NCI-H146 treated with DMSO at 0.1 percent for 48 hours (cell line): Measurements from ENCODE around the gene PDC.
"Not testable (repeated sequence)": the region's sequence is repeated elsewhere in the genome, so short reads cannot be mapped to it uniquely, and the experiment has no call there.

Source experiments
- DNase-seq: peaks from one replicate; lab custom pipeline; 2025; ENCODE audit not compliant: unreplicated experiment; lab: John Stamatoyannopoulos, UW

The PDC gene

DNA sequence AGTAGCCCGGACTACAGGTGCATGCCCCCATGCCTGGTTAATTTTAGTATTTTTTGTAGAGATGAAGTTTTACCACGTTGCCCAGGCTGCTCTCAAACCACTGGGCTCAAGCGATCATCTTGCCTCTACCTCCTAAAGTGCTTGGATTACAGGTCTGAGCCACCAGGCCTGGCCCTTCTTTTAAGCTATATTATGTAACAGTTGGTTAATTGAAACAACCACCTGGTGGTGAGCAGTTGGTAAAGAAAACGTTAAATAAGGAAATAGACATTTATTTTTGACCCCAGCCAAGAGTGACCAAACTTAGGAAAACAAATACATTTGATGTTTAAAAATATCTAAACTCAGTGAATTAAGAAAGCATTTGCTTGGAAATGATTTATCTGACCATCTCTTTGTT lies 12.1 kb upstream of the PDC start:
- no peak for DNase-seq

- DNase-seq: no peak
Observed at GRCh38 chr1:186465946-186466345, 5.0 kb upstream of the PDC start.

DNA sequence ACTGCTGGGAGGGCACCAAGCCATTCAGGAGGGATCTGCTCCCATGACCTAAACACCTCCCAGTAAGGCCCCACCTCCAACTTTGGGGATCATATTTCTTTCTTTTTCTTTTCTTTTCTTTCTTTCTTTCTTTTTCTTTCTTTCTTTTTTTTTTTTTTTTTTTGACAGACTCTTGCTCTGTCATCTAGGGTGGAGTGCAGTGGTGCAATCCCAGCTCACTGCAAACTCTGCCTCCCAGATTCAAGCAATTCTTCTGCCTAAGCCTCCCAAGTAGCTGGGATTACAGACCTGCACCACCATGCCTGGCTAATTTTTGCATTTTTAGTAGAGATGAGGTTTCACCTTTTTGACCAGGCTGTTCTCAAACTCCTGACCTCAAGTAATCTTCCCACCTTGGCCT lies 4.6 kb upstream of the PDC start:
- not testable (repeated sequence) for DNase-seq

DNA sequence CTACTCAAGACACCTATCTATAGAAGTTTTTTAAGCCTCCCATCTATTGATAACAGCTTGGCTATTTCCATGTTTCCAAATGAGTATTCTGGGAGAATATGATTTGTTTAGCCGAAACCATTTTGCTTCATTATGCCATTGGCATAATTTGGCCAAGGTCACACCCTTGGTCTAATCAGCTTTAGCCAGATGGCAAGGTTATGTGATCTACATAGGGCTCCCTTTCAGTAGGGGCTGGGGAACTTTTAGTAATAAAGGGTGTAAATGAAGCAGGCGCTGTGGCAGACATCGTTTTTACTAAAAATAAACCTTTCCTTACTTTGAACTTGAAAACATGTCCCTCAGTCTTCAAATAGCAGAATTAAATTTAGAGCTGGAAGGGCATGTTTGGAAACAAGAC lies 3.0 kb upstream of the PDC start:
- DNase-seq: no peak

DNA sequence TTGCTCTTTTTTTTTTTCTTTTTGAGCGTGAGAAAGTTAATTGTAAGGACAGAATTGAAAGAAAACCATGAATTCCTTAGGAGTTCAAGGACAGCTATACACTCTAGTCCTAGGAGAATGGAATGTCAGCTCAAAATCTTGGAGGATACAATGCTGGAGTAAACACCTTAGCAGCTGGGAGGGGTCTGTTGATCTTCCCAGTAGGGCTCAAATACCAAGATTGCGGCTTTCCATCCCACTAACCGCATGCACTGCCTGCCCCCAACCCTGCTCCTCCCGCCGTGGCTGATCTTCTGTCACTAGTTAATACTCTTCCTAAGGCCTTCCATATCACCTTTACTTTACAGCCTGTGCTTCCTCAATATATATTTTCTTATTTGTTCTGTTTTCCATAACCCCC lies 2.6 kb upstream of the PDC start:
- DNase-seq: no peak

DNA sequence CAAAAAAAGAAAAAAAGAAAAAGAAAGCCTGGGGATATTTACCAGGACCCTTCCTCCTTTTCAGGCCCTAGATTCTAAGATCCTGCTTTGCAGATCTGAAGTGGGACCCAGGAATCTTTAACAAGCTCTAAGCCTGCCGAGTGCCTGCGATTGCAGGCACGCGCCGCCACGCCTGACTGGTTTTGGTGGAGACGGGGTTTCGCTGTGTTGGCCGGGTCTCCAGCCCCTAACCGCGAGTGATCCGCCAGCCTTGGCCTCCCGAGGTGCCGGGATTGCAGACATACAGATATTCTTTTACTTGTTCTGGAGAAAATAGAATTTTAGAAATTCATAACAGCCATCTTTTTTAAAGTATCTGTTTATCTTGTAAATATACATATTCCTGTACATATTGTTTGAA lies 1.8 kb downstream of the PDC start:
- DNase-seq: not testable (repeated sequence)

GRCh38 chr1:186456729-186457255 lies 4.1 kb downstream of the PDC start:
- no peak for DNase-seq

GRCh38 chr1:186454981-186455380 lies 5.9 kb downstream of the PDC start:
- DNase-seq: no peak

DNA sequence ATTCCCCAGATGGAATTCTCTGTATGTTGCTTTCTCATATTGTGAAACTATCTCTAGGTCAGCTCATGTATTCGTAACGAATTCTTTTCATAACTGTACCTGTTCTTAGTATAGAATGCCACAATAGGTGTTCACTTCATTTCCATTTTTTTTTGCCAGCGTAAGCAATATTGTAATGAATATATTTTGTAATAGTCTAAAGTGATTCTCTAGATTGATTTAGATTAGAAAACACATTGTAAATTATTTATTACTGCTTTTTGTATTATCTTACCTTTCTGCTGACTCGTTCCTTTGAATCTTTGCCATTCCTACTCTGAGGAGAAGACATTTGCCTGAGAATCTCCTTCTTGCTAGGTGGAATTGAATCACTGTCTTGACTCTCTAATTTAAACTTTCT lies 14.8 kb downstream of the PDC start:
- no peak for DNase-seq

DNA sequence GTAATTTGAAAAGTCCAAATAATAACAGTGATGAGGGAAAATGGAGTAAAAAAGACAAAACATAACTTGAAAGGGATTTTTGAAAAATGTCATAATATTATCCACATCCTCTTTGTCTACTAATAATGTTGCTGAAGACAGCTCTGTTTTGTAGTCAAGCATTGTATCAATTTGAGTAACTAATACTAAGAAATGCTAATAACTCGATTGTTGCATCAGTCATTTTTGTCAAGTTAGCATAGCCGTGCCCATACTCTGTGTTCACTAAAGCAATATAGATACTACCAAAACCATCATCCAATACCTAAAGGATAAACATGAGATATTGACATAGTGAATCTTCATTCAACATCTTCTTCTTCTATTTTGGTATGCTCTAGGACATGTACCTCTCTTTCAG lies 17.3 kb downstream of the PDC start:
- no peak for DNase-seq

DNA sequence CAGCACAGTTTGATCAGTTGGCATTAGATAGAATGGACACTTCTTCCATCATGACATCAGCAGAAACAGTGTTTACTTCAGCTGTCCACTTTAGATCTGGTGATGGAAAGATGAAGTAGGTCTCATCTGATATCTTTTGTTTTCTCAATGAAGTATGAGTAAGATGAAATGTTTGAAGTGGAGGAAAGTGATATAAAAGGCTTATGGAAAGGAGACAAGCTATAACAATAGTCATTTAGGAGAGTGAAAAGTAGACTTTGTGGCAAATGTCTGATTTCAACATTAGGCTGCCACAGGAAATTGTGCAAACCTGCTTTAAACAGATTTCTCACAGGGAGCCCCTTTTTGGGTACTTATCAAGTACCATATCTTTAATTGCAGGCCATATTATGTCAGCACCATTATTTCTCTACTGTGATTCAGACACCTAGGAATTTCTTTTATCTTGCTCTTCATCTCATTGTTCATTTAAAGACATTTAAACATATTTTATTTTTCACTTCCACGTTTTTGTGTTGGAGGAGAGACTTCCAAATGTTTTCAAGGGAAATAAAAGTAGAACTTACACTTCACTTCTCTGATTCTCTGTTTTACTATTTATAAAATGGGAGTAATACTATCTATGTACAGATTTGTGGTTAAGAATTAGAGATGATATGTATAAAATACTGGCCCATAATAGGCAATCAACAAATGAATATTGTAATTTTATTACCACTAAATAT lies 18.1 kb downstream of the PDC start:
- peak; percentile 2 for DNase-seq

DNA sequence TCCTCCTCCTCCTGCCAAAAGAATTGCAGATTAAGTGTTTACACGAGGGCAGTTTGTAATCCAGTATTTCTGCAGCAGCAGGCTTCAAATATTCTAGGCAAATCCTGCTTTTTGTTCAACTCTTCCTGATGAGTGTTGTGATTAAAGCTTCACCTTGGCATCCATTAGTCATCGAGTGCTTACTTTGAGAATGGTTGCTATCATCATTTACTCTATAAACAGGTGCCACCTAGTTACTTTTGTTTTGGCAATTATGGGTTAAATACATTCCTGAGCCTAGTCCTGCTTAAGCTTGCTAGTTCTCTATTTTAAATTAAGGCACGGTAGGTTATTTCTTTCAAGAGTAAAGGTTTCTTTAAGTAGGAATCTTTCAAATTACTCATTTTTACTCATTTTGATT lies 20.3 kb downstream of the PDC start:
- DNase-seq: peak; percentile 37

DNA sequence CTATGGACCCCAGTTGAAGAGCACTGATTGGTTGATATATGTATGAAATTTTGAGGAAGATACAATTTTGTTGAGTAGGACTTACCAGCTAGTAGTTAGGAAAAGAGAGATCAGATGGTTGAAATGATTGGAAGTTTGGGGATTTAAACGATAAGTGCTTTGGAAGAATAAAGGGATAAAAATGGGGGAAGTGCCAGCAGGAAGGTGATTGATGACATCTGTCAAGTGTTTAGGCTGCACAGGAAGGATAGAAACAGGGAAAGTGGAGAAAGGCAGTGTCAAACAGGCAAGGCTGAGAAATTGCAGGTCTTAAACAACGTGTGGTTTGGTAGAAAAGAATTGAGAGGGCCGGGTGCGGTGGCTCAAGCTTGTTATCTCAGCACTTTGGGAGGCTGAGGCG lies 22.3 kb downstream of the PDC start:
- DNase-seq: no peak

DNA sequence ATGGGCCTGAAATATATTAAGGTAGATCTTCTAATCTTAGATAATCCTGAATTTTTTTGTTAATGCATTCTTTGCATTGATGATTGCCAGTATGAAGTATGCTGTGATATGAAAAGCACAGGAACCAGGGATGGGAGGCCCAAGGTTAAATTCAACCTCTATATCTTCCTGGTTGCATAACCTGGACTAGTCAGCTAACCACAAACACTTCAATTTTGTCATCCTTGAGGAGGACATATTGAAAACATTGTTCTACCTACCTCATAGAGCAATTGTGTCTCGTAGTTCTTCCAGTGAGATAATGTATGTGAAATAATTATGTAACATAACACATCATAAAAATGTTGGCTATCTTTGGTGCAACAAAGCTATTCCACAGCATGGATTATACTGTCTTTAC lies 25.6 kb downstream of the PDC start:
- no peak for DNase-seq

GRCh38 chr1:186429017-186429416 lies 31.9 kb downstream of the PDC start:
- DNase-seq: no peak

DNA sequence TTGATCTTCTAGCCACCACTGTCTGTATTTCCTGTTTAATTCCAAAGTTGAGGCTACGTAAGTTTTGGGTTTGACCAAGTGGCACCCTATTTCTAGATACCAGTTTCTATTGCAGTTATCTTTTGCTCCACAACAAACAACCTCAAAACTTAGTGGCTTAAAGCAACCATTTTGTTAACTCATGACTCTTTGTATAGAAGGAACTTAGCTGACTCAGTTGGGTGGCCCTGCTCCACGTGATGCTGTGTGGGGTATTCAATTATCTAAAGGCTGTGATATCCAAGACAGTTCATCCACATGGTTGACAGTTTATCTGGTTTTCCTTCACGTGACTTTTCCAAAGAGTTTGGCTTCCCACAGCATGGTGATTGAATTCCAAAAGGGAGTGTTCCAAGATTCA lies 34.8 kb downstream of the PDC start:
- DNase-seq: no peak

- no peak for DNase-seq
Observed at GRCh38 chr1:186424539-186424938, 36.4 kb downstream of the PDC start.

- no peak for DNase-seq
Observed at GRCh38 chr1:186421446-186421845, 39.5 kb downstream of the PDC start.

DNA sequence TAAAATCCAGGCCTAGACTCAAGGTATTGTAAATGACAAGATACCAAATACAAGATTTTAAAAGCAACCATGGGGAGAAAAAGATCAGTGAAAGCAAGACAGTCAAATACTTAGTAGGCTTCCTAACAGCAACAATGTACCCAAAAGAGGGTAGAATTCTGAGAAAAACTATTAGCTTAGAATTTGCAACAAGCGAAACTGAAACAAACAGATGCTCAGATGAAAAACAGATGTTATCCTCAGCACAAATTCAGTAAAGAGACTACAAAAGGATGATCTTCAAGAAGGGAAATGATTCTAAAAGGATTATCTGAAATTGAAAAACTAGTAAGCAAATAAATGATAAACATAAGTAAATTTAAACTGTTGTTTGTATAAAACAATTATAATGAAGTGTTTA lies 40.0 kb downstream of the PDC start:
- DNase-seq: no peak

DNA sequence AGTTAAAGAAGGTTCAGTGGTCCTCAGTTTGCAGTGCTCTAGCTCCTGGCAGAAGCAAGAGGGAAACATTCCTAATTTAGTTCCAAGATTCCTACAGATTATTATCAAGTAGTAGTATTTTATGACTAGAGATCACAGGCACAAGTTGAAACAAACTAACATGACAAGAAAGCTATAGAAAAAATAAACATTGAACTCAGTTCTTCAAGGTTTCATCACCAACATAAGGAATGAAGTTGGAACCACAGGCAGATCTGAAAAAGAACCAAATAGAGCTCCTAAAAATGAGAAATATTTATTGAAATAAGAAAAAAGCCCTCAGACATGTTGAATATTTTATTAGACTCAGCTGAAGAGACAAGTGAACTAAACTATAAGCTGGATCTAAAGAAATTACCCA lies 40.6 kb downstream of the PDC start:
- no peak for DNase-seq

DNA sequence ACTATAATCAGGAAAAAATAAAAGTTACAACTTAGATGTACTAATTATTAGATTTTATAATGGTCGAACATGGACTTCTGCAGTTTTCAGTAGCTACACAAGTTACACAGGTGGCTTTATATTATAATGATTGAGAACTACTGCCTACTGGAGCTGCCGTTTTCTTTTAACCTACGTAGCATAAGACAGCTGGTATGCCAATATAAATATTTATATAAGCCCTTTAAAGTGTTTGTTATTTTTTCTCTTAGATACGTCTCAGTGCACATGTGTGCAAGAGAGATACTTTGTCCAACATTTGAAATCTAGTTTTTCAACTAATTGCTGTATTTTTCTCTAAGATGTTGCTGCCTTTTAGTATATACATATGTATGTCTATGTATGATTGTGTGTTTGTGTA lies 42.4 kb downstream of the PDC start:
- DNase-seq: no peak

DNA sequence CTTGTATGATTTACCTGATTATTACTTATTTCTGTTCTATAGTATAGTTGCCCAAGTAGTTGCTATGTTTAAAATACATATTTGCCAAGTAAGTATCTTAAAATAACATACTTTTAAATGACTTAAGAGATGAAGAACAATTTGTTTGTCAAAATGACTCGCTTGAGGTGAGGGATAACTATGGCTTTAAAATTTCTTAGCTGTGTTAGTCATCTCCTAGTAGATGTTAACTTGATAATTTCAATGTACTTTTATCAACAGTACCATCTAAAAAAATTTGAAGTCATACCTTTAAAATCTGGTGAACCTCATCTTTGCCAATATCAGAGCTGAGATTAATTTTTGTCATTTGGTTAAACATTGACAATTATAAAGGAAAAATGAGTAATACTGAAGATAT lies 47.6 kb downstream of the PDC start:
- no peak for DNase-seq

- DNase-seq: no peak
Observed at GRCh38 chr1:186409091-186409490, 51.8 kb downstream of the PDC start.
